NCI-H1048 (cell line): ENCODE data around the gene SPEF1.

Source experiments
- DNase-seq: peaks from one replicate; lab custom pipeline; 2025; lab: John Stamatoyannopoulos, UW

The SPEF1 gene

DNA sequence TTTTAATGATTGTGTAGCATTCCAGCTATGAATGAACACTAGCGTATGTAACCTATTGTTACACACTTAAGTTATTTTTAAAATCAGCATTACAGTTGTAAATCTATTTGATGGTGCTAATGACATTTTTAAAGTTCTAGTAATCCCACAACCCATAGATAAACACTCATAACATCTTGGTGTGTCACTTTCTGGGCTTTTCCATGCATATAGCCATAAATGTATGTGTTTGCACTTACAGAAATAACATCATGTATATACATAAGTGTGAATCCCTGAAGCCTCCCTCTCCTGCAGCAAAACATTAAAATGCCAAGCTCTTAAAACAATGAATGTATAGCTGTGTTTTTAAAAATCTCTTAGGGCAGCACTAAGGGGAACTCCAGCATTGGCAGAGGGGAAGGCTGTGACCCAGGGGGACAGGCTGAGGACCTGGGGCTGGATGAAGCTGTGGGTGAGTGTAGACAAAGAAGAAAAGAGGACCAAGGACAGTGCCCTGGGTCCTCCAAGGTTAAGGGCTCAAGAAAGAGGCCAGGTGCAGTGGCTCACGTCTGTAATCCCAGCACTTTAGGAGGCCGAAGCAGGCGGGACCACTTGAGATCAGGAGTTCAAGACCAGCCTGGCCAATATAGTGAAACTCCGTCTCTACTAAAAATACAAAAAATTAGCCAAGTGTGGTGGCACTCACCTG, 6.2 kb upstream of the SPEF1 start:
- DNase-seq = no peak

DNA sequence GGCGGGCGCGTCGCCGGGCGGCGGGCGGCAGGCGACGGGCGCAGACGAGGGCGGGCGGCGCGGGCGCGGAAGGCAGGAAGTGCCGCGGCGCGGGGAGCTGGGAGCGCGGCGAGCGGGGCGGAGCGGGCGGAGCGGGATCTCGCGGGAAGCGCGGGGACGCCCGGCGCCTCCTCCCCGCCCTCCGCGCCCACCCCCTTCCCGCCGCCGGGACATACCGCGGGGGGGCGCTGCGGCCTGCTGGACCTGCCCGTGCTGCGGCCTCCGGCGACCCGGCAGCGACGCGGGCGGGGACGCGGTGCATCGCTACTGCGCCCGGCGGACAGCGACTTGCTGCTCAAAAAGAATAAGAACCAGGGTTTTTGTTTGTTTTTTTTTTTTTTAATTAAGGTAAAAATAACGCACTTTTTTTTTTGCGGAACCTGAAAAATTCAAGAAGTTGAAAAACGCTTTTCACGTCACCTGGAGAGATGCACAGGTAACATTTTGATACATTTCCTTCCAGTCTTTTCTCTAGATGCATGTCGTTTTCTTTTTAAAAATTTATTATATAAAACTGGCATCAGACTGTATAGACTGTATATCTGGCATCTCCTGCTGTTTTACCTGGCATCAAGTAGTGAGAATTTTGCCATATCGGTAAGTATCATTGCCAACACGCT, 5.5 kb upstream of the SPEF1 start, which contains the start of gene CENPB:
TSS of gene CENPB (minus strand) at position 76 of the 659 bp plus-strand sequence. CDS start 257 bp downstream, outside the sequence.
- peak; percentile 62 for DNase-seq

DNA sequence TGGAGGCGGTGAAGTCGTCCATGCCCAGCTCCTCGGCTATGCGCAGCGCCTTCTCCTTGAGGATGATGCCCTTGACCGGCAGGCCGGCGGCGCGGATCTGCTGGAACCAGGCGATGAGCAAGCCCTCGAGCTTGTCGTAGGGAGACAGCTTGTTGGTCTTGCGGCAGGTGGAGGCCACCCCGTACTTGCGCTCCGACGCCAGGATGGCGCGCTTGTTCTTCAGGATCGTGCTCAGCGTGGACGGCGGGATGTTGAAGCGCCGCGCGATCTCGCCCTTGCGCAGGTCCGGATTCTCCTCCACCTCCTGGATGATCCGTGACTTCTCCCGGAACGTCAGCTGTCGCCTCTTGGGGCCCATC, 4.9 kb upstream of the SPEF1 start:
- no peak for DNase-seq

DNA sequence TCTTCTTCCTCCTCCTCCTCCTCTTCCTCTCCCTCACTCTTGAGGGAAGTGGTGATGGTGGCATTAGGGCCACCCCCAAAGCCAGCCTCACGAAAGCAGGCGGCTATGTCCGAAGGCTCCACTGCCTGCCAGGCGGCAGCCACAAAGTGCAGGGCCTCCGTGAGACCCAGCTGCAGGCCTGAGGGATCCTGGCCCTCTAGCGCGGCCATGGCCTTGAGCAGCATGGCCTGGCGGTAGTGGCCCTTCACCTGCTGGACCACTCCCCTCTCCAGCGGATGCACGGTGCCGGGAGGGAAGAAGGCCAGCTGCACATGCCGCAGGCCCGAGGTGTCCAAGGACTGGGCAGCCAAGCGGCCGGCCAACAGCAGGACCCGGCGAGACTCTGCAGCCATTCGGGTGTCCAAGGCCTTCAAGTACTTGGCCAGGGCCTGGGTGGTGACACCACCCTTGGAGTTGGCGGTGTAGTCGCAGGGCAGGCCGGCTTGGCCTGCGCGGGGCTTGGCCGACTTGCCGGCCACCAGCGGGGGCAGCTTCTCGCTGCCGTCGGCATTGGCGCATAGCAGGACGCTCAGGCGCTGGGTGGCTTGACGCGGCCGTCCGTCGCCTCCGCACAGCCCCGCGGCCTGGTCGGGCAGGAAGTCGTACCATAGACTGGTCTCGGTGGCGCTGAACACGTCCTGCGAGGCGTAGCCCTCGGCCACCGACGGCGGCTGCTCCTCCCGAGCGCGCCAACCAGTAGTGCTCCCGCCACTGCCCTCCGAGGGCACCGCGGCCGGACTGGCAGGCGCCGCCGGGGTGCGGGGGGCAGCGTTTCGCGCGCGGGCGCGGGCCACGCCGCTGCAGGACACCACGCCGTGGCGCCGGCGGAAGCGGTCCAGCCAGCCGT, 4.2 kb upstream of the SPEF1 start:
- DNase-seq = no peak

DNA sequence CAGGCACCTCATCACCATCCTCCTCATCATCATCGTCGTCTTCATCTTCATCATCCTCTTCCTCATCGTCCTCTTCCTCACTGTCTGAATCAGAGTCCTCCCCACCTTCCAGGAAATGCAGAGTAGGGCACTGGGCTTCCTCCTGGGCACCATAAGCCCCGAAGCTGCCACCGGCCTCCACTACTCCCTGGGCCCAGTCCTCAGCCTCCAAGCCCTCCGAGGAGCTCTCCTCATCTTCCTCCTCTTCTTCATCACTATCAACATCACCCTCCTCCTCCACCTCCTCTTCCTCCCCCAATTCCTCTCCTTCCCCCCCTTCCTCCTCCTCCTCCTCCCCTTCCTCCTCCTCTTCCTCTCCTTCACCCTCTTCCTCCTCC, 3.6 kb upstream of the SPEF1 start:
- no peak for DNase-seq

DNA sequence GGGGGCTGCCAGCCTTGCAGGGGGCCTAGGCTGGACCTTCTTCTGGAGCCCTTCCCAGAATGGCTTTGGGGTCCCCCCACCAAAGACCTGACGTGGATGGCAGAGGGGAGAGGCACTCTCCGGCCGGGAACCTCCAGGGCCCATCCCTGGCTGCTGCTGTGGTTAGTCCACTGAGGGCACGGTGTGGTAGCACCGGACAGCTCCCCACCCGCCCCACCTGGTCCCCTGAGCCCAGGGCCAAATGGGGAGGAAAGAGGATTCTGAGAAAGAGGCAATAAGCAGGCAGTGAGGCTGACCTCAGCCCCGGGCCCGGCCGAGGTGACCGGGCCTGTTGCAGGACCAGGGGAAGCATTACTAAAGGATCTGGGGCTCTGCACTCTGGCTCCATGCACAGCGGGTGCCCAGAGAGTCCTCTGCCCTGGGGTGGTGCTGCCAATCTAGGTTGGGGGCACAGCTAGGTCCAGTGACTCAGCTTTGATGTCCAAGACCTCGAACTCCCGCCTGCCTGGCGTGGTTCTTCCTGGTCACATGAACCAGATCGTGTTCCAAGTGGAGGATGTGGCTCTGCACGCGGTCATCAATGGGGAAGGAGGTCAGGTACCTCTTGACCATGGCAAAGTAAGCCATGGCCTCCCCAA, 3.1 kb upstream of the SPEF1 start:
- DNase-seq = no peak

DNA sequence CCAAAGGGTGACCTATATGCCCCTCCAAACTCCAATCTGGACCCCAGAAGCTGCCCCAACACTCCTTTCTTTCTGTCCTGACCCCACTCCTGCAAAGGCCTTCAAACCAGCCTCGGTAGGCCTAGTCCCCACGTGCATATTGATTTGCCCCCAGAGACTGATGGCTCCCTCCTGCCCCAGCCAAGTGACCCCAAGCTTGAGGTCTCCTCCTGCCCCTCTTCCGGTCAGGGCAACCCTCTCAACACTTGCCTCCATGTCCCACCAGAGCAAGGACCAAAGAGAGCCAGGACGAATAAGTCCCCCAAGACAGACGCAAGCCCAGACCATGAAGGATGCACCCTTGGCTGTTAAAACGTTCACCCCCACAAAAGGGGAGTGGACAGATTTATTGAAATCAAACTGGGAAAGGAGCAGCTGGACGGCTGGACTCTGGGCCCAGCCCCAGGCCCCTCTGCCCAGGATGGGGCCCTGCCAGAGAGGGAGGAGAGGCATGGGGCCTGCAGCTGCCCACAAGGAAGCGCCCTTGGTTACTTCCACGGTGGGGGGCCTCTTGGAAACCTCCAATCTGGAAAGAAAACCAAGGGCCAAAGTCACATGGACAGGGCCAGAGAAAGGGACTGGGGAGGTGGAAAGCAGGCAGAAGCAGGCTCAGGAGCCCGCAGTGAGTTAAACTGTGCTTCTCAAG, 2.4 kb upstream of the SPEF1 start:
- no peak for DNase-seq

DNA sequence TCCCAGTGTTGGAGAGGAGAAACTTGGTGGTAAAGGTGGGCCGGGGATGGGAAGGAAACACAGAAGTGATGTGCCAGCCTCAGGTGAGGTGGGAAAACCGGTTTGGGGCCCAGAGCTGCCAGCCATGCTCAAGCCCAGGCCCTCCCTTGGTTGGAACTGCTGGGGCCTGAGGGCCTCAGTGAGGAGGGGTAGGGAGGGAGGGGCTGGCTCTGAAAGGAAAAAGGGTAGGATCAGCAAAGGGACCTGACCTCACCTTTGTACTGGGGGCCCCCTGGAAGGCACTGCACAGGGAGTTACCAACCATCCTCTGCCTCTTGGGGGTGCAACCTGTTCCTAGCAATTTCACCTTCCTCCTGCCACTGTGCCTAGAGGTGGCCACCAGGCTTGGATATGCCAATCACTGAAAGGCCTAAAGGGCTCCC, 1.8 kb upstream of the SPEF1 start:
- no peak for DNase-seq

DNA sequence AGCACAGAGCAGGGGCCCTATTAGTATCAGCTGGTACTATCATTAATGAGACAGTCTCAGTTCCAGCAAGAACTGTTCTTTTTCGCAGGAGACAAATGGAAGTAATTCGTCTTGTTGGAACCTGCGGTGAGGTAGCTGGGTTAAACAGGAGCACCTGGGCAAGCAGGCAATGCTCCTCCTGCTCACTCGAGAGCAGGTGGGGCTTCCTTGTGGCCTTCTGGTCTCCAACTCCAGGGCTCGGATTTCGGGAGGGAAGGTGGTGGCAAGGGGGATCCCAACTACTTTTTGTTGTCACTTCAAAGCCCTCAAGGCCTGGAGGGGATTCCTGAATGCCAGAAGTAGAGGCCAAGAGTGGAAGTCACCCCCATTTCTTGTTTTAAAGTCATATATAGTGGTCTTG, 1.3 kb upstream of the SPEF1 start:
- no peak for DNase-seq

DNA sequence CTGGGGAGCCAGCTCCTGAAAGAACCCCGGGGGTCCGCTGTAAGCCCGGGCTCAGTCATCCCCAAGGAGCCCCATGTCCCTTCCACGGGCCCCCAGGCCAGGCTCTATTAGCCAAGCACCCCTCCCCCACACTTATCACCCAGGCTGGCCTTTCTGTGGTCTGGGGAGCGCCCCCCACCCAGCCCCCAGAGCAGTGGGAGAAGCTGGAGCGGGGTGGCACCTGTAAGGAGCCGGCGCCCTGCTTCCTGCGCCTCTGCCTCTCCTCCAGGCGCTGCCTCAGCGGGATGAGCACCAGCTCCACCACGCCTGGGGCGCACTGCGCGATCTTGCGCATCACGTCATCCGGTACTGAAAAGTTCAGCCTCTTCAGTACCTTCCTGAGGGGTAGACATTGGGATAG, 2.3 kb downstream of the SPEF1 start:
- DNase-seq = no peak

DNA sequence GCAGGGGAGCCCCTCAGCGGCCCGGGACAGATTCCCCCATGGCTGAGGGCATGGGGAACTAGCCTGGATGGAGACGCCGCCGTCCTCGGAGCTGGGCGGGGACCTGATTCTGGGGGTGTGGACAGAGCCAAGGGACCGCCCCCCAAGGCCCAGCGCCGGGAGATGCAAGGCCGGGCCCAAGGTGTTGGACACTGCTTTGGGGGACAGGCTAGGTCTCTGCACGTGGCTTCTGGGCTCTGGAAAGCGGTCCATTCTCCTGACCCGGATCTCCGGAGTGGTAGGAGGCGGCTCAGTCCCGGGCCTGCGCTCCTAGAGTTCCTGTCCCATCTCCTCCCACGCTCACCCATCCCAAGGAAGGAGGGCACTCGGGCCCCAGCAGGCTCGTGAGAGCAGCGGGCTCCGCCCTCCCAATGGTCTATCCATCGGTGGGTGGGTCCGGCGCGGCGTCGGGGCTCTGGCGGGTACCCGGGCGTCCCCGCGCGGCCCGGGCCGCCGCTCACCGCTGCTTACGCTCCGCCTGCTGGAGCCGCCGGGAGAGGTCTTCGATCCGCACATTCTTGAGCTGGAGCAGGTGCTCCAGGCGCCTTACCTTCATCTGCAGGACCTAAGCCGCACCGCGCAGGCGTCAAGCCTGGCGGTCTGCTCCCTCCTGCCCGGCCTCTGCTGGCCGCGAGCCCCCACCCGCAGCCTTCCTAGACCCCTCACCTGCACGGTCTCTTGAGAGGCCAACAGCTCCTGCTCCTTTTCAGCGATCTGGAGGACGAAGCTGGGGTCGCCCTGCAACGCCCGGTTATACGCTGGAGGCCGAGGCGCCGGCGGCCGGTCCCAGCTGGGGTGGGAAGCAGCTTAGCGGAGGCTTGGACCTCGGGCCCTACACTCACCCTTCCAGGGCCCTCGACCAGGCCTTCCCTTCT, 3.3 kb downstream of the SPEF1 start:
- DNase-seq = no peak

DNA sequence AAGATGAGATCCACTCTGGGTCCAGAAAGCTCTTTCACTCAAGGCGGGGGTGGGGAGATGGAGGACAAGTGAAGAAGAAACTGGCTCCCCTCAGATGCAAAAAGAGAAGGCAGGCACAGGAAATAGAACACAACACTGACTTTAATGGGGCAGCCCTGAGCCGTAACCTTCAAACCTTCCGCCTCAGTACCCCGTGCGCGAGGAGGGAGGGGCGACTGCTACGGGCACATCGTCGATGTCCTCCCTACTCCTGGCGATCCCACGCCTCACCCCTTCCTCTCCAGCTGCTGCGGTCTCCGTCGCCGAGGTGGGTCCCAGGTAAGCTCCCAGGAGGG, 3.9 kb downstream of the SPEF1 start:
- DNase-seq = no peak

DNA sequence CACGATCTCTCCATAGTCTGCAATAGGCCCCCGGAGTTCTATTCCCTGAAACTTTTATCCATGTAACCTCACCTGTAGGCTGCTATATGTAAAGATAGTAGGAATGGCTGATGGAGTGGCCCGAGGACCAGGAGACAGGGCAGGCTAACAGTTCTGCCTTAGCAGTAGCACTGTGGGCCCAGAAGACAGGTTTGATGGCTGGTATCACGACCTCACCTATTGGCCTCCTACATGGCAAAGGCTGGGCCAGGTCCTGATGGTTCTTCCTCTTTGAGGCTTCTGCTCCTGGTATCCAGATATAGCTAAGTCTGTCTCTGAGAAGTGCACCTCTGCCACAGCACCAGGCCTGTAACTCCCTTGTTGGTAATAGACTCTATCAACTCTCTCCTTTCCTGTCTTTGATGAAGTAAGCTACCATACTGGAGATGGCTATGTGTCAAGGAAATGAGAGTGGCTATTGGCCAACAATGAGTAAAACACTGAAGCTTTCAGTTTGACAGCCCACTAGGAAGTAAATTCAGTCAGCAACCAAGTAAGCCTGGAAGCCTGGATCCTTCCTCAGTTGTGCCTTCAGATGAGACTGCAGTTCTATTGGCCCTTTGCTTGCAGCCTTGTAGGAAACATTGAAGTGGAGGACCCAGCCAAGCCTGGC, 5.7 kb downstream of the SPEF1 start:
- DNase-seq = no peak

DNA sequence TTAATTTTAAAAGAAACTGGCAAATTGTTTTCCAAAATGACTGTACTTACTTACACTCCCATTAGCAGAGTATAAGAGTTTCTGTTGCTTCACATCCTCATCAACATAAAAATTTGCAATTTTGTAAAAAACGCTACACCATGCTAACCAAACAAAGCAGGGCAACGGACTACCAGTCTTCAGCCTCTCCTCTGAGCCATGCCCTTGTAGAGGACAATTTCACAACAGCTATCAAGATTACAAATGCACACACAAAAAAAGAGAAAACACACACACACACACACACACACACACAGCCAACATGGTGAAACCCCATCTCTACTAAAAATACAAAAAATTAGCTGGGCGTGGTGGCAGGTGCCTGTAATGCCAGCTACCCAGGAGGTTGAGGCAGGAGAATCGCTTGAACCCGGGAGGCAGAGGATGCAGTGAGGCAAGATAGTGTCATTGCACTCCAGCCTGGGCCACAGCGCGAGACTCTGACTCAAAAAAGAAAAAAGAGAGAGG, 9.6 kb downstream of the SPEF1 start:
- no peak for DNase-seq

DNA sequence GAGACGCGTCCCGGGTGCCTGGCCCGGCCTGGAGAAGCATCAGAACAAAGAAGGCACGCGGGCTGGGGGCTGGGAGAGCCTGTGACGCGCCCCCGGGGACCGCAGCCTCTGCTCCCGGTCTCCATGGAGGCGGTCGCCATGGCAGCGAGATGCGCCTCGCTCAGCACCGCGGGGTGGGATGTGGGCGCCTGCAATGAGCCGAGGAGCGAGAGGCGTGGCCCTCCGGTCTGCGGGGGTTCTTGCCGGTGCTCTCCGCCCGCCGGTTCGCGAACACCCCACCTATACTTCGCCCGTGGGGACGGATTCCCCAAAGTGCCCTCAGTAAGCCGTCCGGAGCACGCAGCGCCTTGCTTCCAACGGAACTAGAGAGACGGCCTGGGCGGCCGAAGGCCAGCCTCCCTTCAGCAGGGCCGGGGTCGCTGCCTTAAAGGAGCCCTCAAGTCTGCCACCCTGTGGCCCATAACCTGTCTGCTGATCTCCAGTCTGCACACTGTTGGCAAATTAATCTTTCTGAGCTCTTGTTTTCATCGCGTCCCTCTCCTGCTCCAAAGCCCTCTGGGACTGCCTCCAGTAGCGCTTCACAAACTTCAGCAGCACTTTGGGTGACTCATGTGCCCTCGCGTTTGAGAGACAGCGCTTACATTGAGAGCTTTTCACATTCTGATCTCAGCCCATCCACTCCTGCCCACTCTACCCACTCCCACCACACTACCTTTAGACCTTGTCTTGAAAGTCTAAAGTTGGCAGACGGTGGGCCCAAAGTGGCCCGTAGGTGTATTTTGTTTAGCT, 12.7 kb downstream of the SPEF1 start:
- peak; percentile 25 for DNase-seq

DNA sequence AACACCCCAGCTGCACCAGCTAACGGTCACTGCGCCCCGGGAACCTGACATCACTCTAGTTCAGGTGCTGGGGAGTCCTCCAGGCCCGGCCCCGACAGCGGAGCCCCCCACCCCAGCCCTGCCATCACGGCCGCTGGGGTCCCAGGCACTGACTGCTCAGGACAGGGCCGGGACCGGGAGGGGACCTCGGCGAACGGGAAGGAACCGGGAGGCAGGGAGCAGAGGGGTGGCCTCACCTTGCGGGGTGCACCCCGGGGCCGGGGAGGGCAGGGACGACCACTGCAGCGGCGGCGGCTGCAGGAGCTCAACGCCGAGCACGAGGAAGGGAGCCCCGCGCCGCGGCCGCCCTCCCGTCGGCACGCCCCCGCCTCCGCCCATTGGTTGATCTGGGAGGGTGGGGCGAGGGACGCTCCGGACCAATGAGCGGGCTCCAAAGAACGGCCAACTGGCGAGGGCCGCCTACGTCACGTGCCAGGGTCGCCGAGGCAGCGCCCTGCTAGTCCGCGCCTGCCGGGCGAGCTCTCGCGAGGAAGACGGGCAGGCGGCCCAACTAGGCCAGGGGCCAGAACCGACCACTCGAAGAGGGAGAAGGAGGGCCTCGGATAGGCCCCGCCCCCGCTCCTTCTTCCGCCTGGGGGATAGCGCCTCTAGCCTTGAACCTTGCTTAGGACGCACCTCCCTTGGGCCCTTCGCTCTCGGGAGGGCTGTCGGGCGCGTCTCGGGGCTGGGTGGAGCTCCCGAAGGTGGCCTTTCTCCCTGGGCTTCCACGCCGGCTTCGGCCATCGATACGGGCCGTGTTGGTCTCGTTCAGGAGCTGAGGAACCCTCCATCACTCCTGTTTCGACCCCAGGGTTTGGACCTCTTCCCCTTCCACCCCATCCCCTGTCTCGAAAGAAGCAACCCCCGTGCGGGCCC, 13.6 kb downstream of the SPEF1 start, which contains the start of gene ADISSP:
TSS of gene ADISSP (minus strand) at position 327 of the 915 bp plus-strand sequence. CDS start 7,653 bp downstream, outside the sequence.
- DNase-seq = peak; percentile 92

DNA sequence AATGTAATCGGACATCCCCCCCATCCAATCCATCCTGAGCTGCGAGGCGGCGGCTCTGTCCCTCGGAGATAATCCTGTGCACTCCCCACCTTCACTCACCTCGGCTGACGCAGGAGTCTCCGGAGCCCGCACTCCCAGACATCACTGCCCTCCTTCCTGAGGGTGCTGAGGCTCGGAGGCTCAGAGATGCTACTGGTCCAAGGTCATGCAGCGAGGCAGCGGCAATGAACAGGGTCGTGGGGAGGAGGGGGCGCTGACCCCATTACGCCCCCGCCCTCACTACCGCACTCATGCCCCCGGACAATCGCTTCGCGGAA, 14.2 kb downstream of the SPEF1 start:
- DNase-seq = no peak

DNA sequence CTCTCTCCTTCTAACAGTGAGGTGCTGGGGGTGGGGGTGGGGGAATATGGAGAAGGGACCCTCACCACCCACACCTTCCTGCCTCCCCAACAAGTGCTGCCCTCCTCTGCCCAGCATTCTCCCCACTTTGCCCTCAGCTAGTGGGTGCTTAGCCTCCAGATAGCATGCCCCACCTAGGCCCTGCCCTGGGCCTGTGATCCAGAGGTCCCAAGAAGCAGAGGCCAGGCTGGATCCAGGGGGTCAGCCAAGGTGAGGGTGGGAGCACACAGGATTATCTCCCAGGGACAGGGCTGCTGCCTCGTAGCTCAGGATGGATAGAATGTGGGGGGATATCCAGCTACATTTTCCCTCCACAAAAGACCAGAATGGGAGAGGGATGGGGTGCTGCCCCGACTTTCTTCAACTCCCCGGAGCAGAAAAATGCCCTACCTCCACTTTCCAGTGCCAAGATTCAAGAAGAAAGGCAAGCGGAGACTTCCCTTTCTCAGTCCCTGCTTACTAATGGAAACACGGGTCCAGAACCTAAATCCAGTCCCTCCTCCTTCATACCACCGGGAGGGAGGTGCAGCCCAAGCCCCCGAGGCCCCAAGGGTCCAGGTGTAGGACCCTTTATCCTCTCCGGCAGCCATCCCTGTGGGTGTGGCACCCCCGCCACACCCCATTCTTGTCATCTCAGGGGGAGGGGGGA, 14.7 kb downstream of the SPEF1 start:
- DNase-seq = no peak
